Stimulated activated CD8-positive, alpha-beta memory T cell treated with anti-CD3 and anti-CD28 coated beads, Interleukin-15, amount 100 ng/mL, for 24 hours (primary cell): Measurements from ENCODE around the gene WIPF2.

Source experiments
- DNase-seq: peaks from one replicate; pipeline ENCODE4 v3.0.0-alpha.2; 2020; ENCODE audit warnings: low read depth

Gene WIPF2

GRCh38 chr17:40313668-40314583, 94.8 kb downstream of the WIPF2 start:
- DNase-seq, result no peak

GRCh38 chr17:40314584-40314956, 95.5 kb downstream of the WIPF2 start:
- peak; percentile 57 for DNase-seq

- no peak for DNase-seq
These were observed 96.1 kb downstream of the WIPF2 start for GRCh38 chr17:40315206-40315605.

GRCh38 chr17:40315678-40316570, 96.8 kb downstream of the WIPF2 start:
- DNase-seq, result no peak

GRCh38 chr17:40316571-40317344, 97.7 kb downstream of the WIPF2 start:
- DNase-seq, result no peak

- no peak for DNase-seq
These were observed 98.3 kb downstream of the WIPF2 start for GRCh38 chr17:40317345-40317873.

- DNase-seq, result peak; percentile 68
These were observed 99.1 kb downstream of the WIPF2 start for GRCh38 chr17:40317880-40318829.

- DNase-seq, result no peak
These were observed 99.8 kb downstream of the WIPF2 start for GRCh38 chr17:40318830-40319391.

- no peak for DNase-seq
These were observed 100.8 kb downstream of the WIPF2 start for GRCh38 chr17:40319651-40320540.

GRCh38 chr17:40320756-40321523, 101.8 kb downstream of the WIPF2 start:
- no peak for DNase-seq

- DNase-seq, result no peak
These were observed 102.4 kb downstream of the WIPF2 start for GRCh38 chr17:40321524-40321929.

- DNase-seq, result no peak
These were observed 102.9 kb downstream of the WIPF2 start for GRCh38 chr17:40321961-40322357.

- DNase-seq, result peak; percentile 62
These were observed 103.5 kb downstream of the WIPF2 start for GRCh38 chr17:40322358-40323315.

- no peak for DNase-seq
These were observed 104.6 kb downstream of the WIPF2 start for GRCh38 chr17:40323391-40324381.

- DNase-seq, result no peak
These were observed 106.3 kb downstream of the WIPF2 start for GRCh38 chr17:40325156-40326013.
